HG02943 (cell line): ENCODE measurements around the gene TMEM183A.

Experiments
- ATAC-seq: cut with Tn5 transposase; IDR thresholded peaks from one replicate; pipeline ENCODE4 v1.9.1; 2021; ENCODE audit warnings: mild to moderate bottlenecking, low read depth, moderate library complexity; ENCODE audit not compliant: unreplicated experiment

TMEM183A gene

DNA sequence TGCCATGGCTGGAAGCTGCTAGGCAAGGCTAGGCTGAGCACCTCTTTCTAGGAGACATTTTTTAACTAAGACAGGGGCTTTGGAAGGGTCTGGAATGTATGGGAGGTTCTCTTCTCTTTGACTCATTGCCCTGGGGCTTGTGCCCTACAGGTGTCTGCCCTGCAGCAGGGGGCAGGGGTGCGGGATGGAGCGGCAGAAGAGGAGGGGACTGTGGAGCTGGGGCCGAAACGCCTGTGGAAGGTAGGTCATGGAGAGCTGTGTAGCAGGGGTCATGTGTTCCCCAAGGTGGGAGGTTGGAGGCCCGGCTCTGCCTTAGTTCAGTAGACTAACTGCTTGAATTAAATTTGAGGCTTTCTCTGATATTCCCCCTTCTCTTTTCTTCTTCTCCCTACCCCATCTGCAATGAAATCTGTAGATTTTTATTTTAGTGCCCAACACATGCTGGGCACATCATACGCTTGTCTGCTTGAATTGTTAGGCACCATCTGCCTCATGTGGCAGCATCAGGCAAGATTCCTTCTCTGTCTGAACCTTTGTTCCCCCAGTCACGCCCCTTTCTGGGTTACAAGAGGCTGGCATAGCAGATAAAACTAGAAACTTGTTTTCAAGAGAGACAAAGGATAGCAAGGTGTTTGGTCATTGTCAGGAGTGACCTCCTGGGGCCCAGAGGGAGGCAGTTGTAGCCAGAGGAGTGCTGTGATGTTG is 37.5 kb downstream of the TMEM183A start:
- no peak for ATAC-seq

DNA sequence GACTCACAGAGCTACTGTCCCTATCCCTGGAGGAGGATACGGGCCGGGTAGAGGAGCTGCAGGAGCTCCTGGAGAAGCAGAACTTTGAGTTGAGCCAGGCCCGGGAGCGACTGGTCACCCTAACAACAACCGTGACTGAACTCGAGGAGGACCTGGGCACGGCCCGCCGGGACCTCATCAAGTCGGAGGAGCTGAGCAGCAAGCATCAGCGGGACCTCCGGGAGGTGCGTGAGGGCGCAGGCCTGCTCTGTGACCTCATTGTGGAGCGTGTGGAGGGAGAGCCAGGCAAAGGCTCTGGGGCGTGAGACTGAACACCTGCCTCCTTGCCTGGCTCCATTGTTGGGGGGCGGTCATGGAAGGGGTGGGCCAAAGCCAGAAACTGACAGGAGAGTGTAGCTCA is 38.2 kb downstream of the TMEM183A start:
- no peak for ATAC-seq

DNA sequence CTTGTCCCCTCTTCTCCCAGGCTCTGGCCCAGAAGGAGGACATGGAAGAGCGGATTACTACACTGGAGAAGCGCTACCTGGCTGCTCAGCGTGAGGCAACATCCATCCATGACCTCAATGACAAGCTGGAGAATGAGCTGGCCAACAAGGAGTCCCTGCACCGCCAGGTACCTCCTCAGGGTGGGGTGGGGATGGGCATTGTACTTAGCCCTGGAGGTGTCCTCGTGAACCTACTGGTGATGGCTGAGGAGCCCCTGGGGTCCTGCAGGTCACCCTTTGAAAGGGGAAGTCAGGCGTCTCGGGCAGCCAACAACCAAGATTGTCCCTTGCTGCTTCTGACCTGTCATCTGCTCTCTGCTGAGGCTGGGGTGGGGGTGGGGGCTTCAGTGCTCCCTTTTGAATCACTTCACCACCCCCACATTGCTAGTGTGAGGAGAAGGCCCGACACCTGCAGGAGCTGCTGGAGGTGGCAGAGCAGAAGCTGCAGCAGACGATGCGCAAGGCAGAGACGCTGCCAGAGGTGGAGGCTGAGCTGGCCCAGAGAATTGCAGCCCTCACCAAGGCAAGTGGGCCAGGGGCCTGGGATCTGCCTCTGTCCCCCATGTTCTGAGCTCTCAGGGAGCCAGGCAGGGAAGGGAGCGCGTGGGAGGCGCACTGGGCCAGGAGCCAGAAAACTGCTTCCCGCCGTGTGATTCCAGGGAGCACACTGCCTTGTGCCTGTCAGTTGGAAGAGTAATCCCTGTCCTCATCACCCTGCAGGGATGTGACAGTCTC is 38.8 kb downstream of the TMEM183A start:
- ATAC-seq: no peak

DNA sequence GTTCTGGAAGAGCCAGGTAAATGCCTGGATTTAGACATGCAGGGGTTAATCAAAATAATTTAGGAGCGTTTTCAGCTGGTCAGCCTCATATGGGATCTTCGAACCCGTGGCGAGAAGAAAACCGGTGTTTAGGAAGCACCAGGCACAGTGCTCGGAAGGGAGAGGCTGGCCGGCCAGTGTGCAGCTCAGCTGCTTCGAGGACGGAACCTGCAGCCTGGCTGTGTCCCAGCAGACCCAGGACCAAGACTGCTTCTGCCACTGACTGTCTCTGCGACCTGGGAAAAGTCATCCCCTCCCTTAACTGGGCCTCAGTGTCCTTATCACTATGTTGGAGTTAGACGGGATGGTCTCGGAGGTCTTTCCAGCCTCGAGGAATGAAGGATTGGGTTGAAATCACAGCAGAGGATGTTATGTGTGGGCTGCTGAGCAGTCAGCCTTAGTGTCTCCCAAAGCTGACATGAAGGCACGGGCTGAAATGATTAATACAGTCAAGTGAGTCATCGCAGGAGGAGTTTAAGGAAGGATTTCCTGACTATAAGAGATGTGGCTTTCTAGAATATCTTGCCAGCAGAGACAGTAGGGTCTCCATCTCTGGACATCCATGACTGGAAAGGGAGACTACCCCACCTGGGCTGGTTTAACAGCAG is 39.9 kb downstream of the TMEM183A start:
- ATAC-seq: no peak

- no peak for ATAC-seq
Measured at GRCh38 chr1:203048086-203048485, 40.9 kb downstream of the TMEM183A start.

GRCh38 chr1:203048555-203049051 is 41.4 kb downstream of the TMEM183A start:
- no peak for ATAC-seq

GRCh38 chr1:203049077-203049476 is 41.9 kb downstream of the TMEM183A start:
- no peak for ATAC-seq

GRCh38 chr1:203049576-203050180 is 42.5 kb downstream of the TMEM183A start:
- no peak for ATAC-seq

DNA sequence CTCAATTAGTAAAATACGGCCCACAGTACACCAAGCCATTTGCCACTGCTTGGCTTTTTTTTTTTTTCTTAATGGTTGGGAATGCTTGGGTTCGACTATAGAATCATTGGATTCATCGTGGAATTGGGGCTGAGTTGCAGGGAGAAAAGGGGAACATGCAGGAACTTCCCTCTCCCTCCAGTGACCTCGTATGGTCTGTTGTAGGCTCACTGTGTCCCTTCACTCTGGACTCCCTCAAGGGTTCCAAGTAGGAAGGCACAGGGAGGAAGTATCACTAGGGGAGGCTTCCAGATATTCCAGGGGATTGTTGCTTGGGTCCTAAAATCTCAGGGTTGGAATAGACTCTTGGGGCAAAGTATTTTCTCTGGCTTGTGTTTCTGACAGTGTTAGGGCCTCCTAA is 43.7 kb downstream of the TMEM183A start:
- no peak for ATAC-seq

- ATAC-seq: no peak
Measured at GRCh38 chr1:203051841-203052324, 44.7 kb downstream of the TMEM183A start.

- ATAC-seq: no peak
Measured at GRCh38 chr1:203052601-203053000, 45.4 kb downstream of the TMEM183A start.

DNA sequence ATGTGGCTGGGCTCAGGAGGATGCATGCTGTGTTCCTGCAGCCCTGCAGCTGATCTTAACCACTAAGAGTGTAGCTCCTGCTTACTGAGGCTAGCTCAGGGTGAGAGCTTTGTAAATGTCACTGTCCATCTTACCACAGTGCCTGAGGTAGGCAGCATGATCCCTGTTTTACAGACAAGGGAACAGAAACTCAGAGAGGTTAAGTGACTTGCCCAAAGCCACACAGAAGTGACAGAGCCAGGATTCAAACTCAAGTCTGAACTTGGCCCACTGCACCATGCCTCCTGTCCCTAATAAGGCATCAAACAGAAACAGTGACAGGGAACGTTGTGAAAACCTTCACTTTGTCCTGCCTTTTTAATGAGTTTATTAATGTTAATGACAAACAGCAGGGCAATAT is 47.0 kb downstream of the TMEM183A start:
- ATAC-seq: no peak

- ATAC-seq: no peak
Measured at GRCh38 chr1:203054642-203055041, 47.5 kb downstream of the TMEM183A start.

- no peak for ATAC-seq
Measured at GRCh38 chr1:203055161-203055799, 48.1 kb downstream of the TMEM183A start.

DNA sequence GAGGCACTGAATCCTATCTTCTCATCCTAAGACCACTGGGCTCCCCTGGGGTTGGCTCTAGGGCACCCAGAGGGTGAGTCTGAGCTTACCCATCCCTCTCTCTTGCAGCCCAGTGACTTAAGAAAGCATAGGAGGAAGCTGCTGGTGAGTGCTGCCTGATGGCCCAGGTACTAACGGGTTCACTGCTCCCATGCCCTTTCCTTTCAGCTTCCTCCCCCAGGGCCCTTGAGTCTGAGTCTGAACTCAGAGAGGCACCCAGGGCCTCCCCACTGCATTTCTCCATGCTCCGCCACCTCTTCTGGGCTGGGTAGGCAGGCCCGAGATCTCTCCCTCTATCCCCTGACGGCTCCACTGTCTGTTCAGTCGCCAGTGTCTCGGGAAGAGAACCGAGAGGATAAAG is 48.8 kb downstream of the TMEM183A start:
- ATAC-seq: no peak

GRCh38 chr1:203056516-203056915 is 49.3 kb downstream of the TMEM183A start:
- no peak for ATAC-seq

DNA sequence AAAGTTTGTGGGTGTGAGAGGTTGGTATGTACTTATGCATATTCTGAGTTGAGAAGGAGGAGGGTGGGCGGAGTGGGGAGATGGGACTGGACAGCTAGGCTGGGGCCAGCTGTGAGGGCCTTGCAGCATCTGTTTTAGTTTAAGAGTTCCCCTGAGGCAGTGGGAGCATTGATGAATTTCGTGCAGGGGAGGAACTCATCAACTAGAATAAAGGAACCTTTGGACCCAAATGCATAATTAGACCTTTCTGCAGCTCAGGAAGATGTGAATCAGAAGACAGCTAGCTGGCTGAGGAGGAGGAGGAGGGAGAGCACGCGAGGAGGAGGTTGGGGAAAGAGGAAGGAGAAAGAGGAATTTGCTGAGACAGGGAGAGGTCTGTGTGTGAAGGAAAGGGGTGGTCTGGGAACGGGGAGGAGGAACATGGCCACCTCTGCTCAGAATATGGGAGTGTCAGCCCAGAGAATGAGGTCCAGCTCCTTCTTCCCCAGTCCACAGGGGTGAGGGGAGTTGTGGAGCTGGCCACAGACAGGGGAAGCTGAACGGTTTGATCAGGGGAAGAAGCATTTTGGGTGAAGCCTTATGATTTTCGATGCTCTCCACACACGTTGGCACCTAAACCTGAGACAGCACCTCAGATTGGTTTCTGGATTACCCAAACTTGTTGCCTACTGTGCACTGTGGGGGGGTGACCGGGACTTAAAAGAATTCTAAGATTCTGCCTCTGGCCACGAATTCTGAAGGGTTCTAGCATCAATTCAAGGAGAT is 50.9 kb downstream of the TMEM183A start:
- ATAC-seq: no peak

GRCh38 chr1:203058676-203058935 is 51.4 kb downstream of the TMEM183A start:
- ATAC-seq: no peak

DNA sequence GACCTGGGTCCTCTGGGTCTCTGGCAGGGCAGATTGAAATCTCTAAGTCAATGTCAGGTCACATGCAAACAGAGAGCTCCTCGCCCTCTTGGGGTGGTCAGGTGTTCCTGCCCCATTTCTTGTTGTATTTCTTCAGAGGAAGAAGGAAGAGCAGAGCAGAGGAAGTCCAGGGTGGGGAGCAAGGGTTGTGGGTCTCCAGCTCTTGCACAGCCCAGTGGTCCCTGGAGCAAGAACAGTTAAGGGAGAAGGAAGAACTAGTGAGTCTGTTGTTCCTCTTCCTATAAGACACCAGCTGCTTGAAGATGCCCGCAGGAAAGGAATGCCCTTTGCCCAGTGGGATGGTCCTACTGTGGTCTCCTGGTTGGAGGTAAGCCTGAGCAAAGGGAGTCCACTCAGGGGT is 52.3 kb downstream of the TMEM183A start:
- no peak for ATAC-seq

DNA sequence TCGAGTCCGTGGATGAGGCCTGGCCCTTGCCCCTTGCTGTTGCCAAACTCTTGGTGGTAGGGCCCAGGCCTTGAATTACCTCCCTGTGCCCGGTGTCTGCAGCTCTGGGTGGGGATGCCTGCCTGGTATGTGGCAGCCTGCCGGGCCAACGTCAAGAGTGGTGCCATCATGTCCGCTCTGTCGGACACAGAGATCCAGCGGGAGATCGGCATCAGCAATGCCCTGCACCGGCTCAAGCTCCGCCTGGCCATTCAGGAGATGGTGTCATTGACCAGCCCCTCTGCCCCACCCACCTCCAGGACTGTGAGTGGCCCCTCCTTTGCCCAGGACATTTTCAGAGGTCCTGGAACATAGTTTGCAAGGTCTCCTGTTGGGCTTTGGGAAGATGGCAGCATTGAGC is 52.9 kb downstream of the TMEM183A start:
- ATAC-seq: no peak
